GM12864 (cell line): ENCODE measurements around the gene SRSF12.

Experiments
- DNase-seq: peaks from one replicate; pipeline ENCODE4 v3.0.0-alpha.2; 2011; ENCODE audit warnings: low read depth
- H3K4me3 ChIP-seq: 2 replicates; pipeline ENCODE4 v1.5.1; 2011; ENCODE audit warnings: mild to moderate bottlenecking, low read depth, low read length, control low read depth
- TF ChIP-seq, protein P1 (sequence below): IDR thresholded peaks from 2 replicates; pipeline ENCODE4 v1.5.1; 2011; ENCODE audit warnings: low read depth, mild to moderate bottlenecking, moderate library complexity, low read length, control low read depth, inconsistent platforms; ENCODE audit errors: missing control alignments

SRSF12 gene

DNA sequence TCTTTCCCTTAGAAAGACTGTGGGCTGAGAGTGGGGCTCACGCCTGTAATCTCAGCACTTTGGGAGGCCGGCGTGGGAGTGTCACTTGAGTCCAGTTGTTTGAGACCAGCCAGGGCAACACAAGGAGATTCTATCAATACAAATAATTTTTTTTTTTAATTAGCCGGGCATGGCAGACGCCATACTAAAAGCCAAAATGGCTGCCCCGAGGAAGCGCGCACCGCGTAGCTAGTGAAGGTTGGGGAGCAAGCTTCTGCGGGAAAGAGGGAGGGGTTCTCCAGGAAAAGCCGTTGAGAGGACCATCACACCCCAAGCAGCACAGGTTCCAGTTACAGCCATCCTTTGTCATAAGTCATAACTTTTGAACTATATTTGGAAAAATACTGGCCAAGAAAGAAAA is 58.6 kb downstream of the SRSF12 start:
- TF ChIP-seq, protein P1, sequence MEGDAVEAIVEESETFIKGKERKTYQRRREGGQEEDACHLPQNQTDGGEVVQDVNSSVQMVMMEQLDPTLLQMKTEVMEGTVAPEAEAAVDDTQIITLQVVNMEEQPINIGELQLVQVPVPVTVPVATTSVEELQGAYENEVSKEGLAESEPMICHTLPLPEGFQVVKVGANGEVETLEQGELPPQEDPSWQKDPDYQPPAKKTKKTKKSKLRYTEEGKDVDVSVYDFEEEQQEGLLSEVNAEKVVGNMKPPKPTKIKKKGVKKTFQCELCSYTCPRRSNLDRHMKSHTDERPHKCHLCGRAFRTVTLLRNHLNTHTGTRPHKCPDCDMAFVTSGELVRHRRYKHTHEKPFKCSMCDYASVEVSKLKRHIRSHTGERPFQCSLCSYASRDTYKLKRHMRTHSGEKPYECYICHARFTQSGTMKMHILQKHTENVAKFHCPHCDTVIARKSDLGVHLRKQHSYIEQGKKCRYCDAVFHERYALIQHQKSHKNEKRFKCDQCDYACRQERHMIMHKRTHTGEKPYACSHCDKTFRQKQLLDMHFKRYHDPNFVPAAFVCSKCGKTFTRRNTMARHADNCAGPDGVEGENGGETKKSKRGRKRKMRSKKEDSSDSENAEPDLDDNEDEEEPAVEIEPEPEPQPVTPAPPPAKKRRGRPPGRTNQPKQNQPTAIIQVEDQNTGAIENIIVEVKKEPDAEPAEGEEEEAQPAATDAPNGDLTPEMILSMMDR: no peak
- no peak for DNase-seq
- H3K4me3 ChIP-seq: no peak overlapping the region

DNA sequence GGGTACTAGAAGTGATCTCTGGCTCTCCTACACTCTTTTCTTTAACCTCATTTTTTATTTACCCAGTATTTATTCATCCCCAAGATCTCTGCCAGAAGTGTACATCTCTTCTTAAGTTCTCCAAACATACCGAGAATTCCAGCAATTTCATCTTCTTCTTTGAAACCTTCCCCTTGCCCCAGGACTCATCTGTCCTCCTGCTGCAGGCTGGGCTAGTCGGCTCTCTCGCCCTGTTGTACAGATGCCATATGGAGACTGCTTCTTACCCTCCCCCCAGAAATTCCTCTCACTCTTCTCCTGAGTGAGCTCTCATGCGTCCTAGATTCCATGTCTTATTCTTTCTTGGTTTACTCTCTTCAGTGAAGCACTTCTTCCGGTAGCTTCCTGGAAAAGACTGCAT is 59.2 kb downstream of the SRSF12 start:
- no peak overlapping the region for H3K4me3 ChIP-seq
- DNase-seq: no peak
- TF ChIP-seq, protein P1: no peak

DNA sequence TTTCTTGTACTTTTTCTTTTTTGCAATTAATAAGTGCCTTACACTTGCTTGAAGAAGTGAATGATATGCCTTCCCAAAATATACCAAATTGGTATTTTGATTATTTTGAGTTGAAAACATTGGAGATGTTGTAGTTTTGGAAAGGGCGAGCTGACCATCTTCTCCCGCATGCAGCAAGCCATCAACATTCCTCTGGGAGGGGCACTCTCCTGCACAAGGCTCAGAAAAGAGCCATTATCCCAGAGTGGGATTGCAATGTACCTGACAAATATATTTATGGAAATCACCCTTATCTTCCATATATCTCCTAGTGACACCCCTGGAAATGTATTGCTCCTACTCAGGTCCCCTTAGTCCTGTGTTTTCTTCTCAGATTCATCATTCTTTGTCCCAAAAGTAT is 60.1 kb downstream of the SRSF12 start:
- TF ChIP-seq, protein P1: no peak
- DNase-seq: no peak
- no peak overlapping the region for H3K4me3 ChIP-seq

DNA sequence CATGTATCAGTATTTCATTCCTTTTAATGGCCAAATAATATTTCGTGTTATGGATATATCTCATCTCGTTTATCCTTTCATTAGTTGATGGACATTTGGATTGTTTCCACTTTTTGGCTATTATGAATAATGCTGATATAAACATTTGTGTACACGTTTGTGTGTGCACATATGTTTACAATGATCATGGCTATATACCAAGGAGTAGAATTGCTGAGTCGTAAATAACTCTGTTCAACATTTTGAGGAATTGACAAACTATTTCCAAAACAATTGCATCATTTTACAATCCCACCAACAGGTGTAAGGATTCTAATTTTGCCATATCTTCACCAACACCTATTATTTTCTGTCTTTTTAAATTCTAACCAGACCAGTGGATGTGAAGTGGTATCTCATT is 63.7 kb downstream of the SRSF12 start:
- no peak overlapping the region for H3K4me3 ChIP-seq
- DNase-seq: no peak
- TF ChIP-seq, protein P1: no peak

DNA sequence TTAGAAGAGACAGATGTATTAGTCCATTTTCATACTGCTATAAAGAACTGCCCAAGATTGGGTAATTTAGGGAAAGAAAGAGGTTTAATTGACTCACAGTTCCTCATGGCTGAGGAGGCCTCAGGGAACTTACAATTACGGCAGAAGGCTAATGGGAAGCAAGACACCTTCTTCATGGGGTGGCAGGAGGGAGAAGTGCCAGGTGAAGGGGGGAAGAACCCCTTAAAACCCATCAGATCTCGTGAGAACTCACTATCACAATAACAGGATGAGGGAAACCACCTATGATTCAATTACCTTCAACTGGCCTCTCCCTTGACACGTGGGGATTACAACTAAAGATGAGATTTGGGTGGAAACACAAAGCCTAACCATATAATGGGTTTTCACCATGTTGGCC is 66.2 kb downstream of the SRSF12 start:
- DNase-seq: no peak
- no peak overlapping the region for H3K4me3 ChIP-seq
- TF ChIP-seq, protein P1: no peak

DNA sequence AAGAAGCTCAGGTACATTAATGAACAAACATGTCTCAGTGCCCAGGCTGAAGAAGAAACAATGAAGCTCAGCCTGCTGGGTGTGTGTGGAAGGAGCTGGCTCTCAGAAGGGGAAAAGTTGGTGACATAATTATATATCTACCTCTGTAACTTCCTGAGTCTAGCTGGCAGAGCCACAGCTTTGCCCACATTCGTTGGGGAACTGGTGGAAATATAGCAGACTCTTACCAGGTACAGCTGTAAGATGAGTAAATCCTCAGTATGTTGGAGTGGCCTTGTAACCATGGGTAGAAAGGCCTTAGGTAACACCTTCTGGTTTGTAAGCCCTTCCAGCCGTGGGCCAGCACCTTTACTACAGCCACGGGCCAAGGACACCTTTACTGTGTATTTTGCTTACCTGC is 67.2 kb downstream of the SRSF12 start:
- TF ChIP-seq, protein P1: no peak
- no peak for DNase-seq
- no peak overlapping the region for H3K4me3 ChIP-seq

DNA sequence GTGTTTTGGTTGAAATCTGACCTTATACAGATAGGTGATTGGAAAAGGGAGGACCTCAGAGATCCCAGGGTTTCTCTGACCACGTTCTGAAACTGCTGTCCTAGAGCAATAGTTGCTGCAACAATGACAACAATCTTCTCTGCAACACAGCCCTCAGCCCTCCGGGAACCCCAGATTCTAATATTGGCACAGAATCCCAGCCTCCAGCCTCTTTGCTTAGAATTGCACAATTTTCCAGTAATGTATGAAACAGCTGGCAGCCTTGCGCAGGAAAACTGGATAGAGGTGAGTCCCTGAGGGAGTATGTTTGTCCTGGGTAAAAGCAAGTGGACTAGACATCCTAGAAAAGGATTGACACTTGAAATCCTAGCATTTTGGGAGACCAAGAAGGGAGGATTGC is 67.7 kb downstream of the SRSF12 start:
- no peak overlapping the region for H3K4me3 ChIP-seq
- no peak for DNase-seq
- TF ChIP-seq, protein P1: no peak
